Glutamatergic neuron (in vitro differentiated cells): ENCODE data around the gene SOWAHA. TPM values are rescaled to one million over a fixed set of nuclear protein-coding genes. Genes with fewer than 3 reads are reported as not detected.

Source experiments
- DNase-seq: peaks from one replicate; pipeline ENCODE4 v3.0.0; 2022
- H3K27ac Mint-ChIP-seq: one replicate; pipeline ENCODE4 v1.8.0; 2020; ENCODE audit warnings: mild to moderate bottlenecking, mixed read lengths, inconsistent platforms; ENCODE audit not compliant: unreplicated experiment
- H3K27me3 Mint-ChIP-seq: one replicate; pipeline ENCODE4 v1.8.0; 2020; ENCODE audit warnings: mild to moderate bottlenecking, moderate library complexity, mixed read lengths, inconsistent platforms; ENCODE audit not compliant: unreplicated experiment
- H3K36me3 Mint-ChIP-seq: one replicate; pipeline ENCODE4 v1.8.0; 2020; ENCODE audit warnings: mild to moderate bottlenecking, mixed read lengths, inconsistent platforms; ENCODE audit not compliant: unreplicated experiment
- H3K4me1 Mint-ChIP-seq: one replicate; pipeline ENCODE4 v1.8.0; 2020; ENCODE audit warnings: mild to moderate bottlenecking, low read depth, mixed read lengths, inconsistent platforms; ENCODE audit not compliant: unreplicated experiment
- H3K4me3 Mint-ChIP-seq: one replicate; pipeline ENCODE4 v1.8.0; 2020; ENCODE audit warnings: mild to moderate bottlenecking, mixed read lengths, inconsistent platforms; ENCODE audit not compliant: unreplicated experiment
- H3K9me3 Mint-ChIP-seq: one replicate; pipeline ENCODE4 v1.8.0; 2020; ENCODE audit warnings: mild to moderate bottlenecking, moderate library complexity, mixed read lengths, inconsistent platforms; ENCODE audit not compliant: unreplicated experiment
- CTCF ChIP-seq: fragments of 200-600 bp; sonication (generic); IDR thresholded peaks from one replicate; pipeline ENCODE4 v1.5.0; 2021; ENCODE audit not compliant: partially characterized antibody, unreplicated experiment
- total RNA-seq: library from RNA; stranded (reverse); fragmentation: NEBNext Ultra II Directional; extraction: Animal tissue kit (Norgen Biotek cat#: 25700); gene quantifications from one replicate; pipeline ENCODE4 v1.2.1, GENCODE V29; 2021; ENCODE audit not compliant: unreplicated experiment

Gene SOWAHA
- total RNA-seq, 1 donor from 2014 or later: 0.12 TPM

- Mint-ChIP-seq H3K4me1 (no peaks in the 10 kb centered on the region), H3K36me3 (no peaks in the 10 kb centered on the region), H3K27me3 (peaks cover 28% of the 10 kb centered on the region), H3K4me3 (no peak overlapping the region), H3K27ac (no peak overlapping the region), H3K9me3 (peaks cover 6% of the 10 kb centered on the region)
- DNase-seq: peak; percentile 57
- no peak for TF ChIP-seq CTCF
Measured at GRCh38 chr5:132825033-132825833, 12.1 kb downstream of the SOWAHA start.

GRCh38 chr5:132825834-132826391 lies 12.8 kb downstream of the SOWAHA start:
- peaks cover 30% of the 10 kb centered on the region for H3K27me3 Mint-ChIP-seq
- H3K36me3 Mint-ChIP-seq: no peaks in the 10 kb centered on the region
- TF ChIP-seq CTCF: no peak
- no peak overlapping the region for H3K27ac Mint-ChIP-seq
- no peak for DNase-seq
- H3K4me1 Mint-ChIP-seq: no peaks in the 10 kb centered on the region
- no peak overlapping the region for H3K4me3 Mint-ChIP-seq
- H3K9me3 Mint-ChIP-seq: peaks cover 6% of the 10 kb centered on the region

- H3K27me3 Mint-ChIP-seq: peaks cover 35% of the 10 kb centered on the region
- TF ChIP-seq CTCF: no peak
- peaks cover 8% of the 10 kb centered on the region for H3K9me3 Mint-ChIP-seq
- H3K27ac Mint-ChIP-seq: no peak overlapping the region
- no peaks in the 10 kb centered on the region for H3K36me3 Mint-ChIP-seq
- H3K4me3 Mint-ChIP-seq: no peak overlapping the region
- H3K4me1 Mint-ChIP-seq: no peaks in the 10 kb centered on the region
- DNase-seq: no peak
Measured at GRCh38 chr5:132826424-132827082, 13.5 kb downstream of the SOWAHA start.

GRCh38 chr5:132827943-132828673 lies 15.0 kb downstream of the SOWAHA start:
- Mint-ChIP-seq H3K9me3 (peaks cover 8% of the 10 kb centered on the region), H3K27ac (no peak overlapping the region), H3K4me3 (no peak overlapping the region), H3K27me3 (peaks cover 32% of the 10 kb centered on the region), H3K4me1 (no peaks in the 10 kb centered on the region), H3K36me3 (no peaks in the 10 kb centered on the region)
- DNase-seq: no peak
- no peak for TF ChIP-seq CTCF
